WERI-Rb-1 (cell line): Measurements from ENCODE around the gene ZNF155.
A peak's percentile ranks its signal among the peaks of the same experiment; 100 is the strongest.

ENCODE experiments used
- DNase-seq: peaks from one replicate; pipeline ENCODE4 v3.0.0-alpha.2; 2020
- H3K27ac ChIP-seq: fragments of 250-450 bp; sonication (Bioruptor Pico); 2 replicates; pipeline ENCODE4 v1.5.1; 2020; ENCODE audit warnings: mild to moderate bottlenecking, moderate library complexity
- H3K27me3 ChIP-seq: fragments of 250-450 bp; sonication (Bioruptor Pico); 2 replicates; pipeline ENCODE4 v1.5.1; 2021; ENCODE audit warnings: mild to moderate bottlenecking, low read depth, moderate library complexity; ENCODE audit not compliant: insufficient read depth, severe bottlenecking
- H3K36me3 ChIP-seq: fragments of 250-450 bp; sonication (Bioruptor Pico); 2 replicates; pipeline ENCODE4 v1.5.1; 2020; ENCODE audit warnings: mild to moderate bottlenecking, moderate library complexity
- H3K4me3 ChIP-seq: 2 replicates; pipeline ENCODE4 v1.5.1; 2011; ENCODE audit warnings: low read depth, mild to moderate bottlenecking, control low read depth, low read length
- H3K9me3 ChIP-seq: fragments of 250-450 bp; sonication (Bioruptor Pico); 2 replicates; pipeline ENCODE4 v1.5.1; 2021; ENCODE audit warnings: mild to moderate bottlenecking, moderate library complexity; ENCODE audit not compliant: severe bottlenecking
- TF ChIP-seq, protein P1 (sequence below): IDR thresholded peaks from 2 replicates; pipeline ENCODE4 v1.5.1; 2011; ENCODE audit warnings: low read depth, mild to moderate bottlenecking, control low read depth, inconsistent platforms, low read length

Gene ZNF155

DNA sequence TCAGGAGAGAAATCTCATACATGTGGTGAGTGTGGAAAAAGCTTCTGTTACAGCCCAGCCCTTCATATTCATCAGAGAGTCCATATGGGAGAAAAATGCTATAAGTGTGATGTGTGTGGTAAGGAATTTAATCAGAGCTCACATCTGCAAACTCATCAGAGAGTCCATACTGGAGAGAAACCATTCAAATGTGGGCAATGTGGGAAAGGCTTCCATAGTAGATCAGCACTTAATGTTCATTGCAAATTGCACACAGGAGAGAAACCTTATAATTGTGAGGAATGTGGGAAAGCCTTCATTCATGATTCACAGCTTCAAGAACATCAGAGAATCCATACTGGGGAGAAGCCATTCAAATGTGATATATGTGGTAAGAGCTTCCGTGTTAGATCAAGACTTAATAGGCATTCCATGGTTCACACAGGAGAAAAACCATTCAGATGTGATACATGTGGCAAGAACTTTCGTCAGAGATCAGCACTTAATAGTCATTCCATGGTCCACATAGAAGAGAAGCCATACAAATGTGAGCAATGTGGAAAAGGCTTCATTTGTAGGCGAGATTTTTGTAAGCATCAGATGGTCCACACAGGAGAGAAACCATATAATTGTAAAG lies 17.8 kb upstream of the ZNF155 start:
- no peak overlapping the region for H3K27ac ChIP-seq
- peaks cover 81% of the 10 kb centered on the region for H3K36me3 ChIP-seq
- H3K4me3 ChIP-seq = no peak overlapping the region
- peaks cover 45% of the 10 kb centered on the region for H3K9me3 ChIP-seq
- no peaks in the 10 kb centered on the region for H3K27me3 ChIP-seq
- no peak for DNase-seq
- TF ChIP-seq, protein P1, sequence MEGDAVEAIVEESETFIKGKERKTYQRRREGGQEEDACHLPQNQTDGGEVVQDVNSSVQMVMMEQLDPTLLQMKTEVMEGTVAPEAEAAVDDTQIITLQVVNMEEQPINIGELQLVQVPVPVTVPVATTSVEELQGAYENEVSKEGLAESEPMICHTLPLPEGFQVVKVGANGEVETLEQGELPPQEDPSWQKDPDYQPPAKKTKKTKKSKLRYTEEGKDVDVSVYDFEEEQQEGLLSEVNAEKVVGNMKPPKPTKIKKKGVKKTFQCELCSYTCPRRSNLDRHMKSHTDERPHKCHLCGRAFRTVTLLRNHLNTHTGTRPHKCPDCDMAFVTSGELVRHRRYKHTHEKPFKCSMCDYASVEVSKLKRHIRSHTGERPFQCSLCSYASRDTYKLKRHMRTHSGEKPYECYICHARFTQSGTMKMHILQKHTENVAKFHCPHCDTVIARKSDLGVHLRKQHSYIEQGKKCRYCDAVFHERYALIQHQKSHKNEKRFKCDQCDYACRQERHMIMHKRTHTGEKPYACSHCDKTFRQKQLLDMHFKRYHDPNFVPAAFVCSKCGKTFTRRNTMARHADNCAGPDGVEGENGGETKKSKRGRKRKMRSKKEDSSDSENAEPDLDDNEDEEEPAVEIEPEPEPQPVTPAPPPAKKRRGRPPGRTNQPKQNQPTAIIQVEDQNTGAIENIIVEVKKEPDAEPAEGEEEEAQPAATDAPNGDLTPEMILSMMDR = no peak

- Histone ChIP-seq H3K36me3 (no peaks in the 10 kb centered on the region; the same call in 1 of the 2 replicates), H3K27ac (no peak overlapping the region), H3K4me3 (no peak overlapping the region), H3K27me3 (no peaks in the 10 kb centered on the region), H3K9me3 (peaks cover 23% of the 10 kb centered on the region)
- DNase-seq = no peak
- TF ChIP-seq, protein P1 = no peak
Observed at GRCh38 chr19:43976732-43977131, 7.3 kb upstream of the ZNF155 start.

DNA sequence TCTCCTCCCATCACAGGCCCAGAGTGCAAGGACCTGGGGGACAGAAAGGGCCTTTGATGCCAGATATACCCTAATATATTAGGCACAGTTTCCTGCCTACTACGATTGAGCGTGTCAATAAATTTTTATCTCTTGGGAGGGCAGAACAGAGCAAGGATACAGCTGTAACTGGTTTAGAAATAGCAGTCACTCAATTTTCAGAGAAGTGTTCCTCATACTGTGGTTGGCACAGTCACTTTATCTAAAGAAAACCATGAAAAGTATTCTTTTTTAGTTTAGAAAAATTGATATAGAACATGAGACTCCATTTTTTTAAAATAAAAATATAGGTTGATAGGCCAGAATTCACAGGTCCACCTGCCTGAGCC lies 460 bp upstream of the ZNF155 start:
- DNase-seq = no peak
- Histone ChIP-seq H3K27me3 (no peaks in the 10 kb centered on the region), H3K4me3 (peak overlapping the region; percentile 93), H3K27ac (no peak overlapping the region), H3K36me3 (peaks cover 3% of the 10 kb centered on the region; the same call in 1 of the 2 replicates), H3K9me3 (no peaks in the 10 kb centered on the region)
- TF ChIP-seq, protein P1 = no peak

DNA sequence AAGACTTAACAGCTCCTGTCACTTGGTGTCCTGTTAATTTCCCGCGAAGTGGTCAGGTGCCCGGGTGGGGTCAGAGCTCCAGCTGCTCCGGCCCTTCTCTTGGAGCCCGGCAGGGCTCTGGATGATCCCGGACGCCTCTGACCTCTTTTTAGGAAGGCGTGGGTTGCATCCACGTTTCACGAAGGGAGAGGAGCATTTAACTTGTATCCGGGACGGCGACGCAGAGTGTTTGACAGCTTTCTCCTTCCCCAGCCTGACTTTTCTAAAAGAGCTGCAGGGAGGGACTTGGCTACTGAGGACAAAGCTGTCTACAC lies 656 bp downstream of the ZNF155 start:
- no peak for DNase-seq
- no peaks in the 10 kb centered on the region for H3K9me3 ChIP-seq
- peak overlapping the region; percentile 93 for H3K4me3 ChIP-seq
- H3K36me3 ChIP-seq = peaks cover 13% of the 10 kb centered on the region
- peak overlapping the region; percentile 63 for H3K27ac ChIP-seq
- no peaks in the 10 kb centered on the region for H3K27me3 ChIP-seq
- TF ChIP-seq, protein P1 = no peak

DNA sequence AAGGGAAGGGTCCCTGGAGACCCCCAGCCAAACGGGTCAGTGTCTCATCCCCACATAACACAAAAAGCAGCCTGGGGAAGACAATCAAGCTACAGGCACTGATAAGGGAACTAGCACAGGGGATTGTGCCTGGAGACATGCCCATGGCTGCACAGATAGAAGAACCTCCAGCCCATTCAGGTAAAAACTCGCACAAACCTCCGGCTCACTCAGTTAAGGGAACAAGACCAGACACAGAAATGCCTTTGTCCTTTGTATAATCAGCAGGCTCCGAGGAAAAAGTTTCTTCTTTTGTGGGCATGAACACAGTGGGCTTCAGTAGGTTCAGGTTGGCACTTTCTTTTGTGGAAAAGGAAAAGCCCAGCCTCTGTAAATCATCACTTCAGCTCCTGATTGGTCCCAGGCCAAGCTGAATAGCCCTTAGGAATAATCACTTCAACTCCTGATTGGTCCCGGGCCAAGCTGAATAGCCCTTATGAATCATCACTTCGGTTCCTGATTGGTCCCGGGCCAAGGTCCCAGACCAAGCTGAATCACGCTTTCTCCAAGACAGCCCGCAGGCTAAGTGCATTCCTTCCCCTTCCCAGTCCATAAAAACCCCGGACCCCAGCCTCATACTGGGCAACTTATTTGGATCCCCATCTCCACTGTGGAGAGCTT lies 13.8 kb downstream of the ZNF155 start:
- TF ChIP-seq, protein P1 = no peak
- Histone ChIP-seq H3K27ac (no peak overlapping the region), H3K4me3 (no peak overlapping the region), H3K9me3 (no peaks in the 10 kb centered on the region), H3K36me3 (peaks cover 42% of the 10 kb centered on the region), H3K27me3 (no peaks in the 10 kb centered on the region)
- DNase-seq = no peak

- H3K27ac ChIP-seq = peak overlapping the region; percentile 80
Observed at GRCh38 chr19:44002212-44002565, 18.2 kb downstream of the ZNF155 start.

More at GRCh38 chr19:44002212-44002565, 18.2 kb downstream of the ZNF155 start:
- H3K36me3 ChIP-seq = peaks cover 7% of the 10 kb centered on the region
- H3K4me3 ChIP-seq = peak overlapping the region; percentile 98
- DNase-seq = no peak
- TF ChIP-seq, protein P1 = no peak
- no peaks in the 10 kb centered on the region for H3K9me3 ChIP-seq
- H3K27me3 ChIP-seq = no peaks in the 10 kb centered on the region
